IPS-20b (cell line): Measurements from ENCODE around the gene GAMT.

ENCODE experiments used
- H3K27ac ChIP-seq: one replicate; pipeline ENCODE4 v1.5.1; 2013; ENCODE audit warnings: low read length
- H3K27me3 ChIP-seq: 2 replicates; pipeline ENCODE4 v1.6.1; 2013; ENCODE audit warnings: mild to moderate bottlenecking, low read length, inconsistent platforms; ENCODE audit not compliant: insufficient read depth
- H3K36me3 ChIP-seq: 2 replicates; pipeline ENCODE4 v1.6.1; 2013; ENCODE audit warnings: low read depth, mild to moderate bottlenecking, inconsistent platforms, low read length, moderate library complexity; ENCODE audit not compliant: insufficient read depth
- H3K4me1 ChIP-seq: 2 replicates; pipeline ENCODE4 v1.6.1; 2013; ENCODE audit warnings: mild to moderate bottlenecking, control low read depth, inconsistent platforms, low read length, moderate library complexity; ENCODE audit not compliant: insufficient read depth
- H3K4me3 ChIP-seq: 2 replicates; pipeline ENCODE4 v1.5.1; 2013; ENCODE audit warnings: mild to moderate bottlenecking, low read length, inconsistent platforms
- H3K9ac ChIP-seq: 2 replicates; pipeline ENCODE4 v1.6.1; 2013; ENCODE audit warnings: low read depth, mild to moderate bottlenecking, inconsistent platforms, low read length, moderate library complexity
- H3K9me3 ChIP-seq: 2 replicates; pipeline ENCODE4 v1.6.1; 2013; ENCODE audit warnings: mild to moderate bottlenecking, low read depth, low read length, inconsistent platforms; ENCODE audit not compliant: insufficient read depth

GAMT gene

DNA sequence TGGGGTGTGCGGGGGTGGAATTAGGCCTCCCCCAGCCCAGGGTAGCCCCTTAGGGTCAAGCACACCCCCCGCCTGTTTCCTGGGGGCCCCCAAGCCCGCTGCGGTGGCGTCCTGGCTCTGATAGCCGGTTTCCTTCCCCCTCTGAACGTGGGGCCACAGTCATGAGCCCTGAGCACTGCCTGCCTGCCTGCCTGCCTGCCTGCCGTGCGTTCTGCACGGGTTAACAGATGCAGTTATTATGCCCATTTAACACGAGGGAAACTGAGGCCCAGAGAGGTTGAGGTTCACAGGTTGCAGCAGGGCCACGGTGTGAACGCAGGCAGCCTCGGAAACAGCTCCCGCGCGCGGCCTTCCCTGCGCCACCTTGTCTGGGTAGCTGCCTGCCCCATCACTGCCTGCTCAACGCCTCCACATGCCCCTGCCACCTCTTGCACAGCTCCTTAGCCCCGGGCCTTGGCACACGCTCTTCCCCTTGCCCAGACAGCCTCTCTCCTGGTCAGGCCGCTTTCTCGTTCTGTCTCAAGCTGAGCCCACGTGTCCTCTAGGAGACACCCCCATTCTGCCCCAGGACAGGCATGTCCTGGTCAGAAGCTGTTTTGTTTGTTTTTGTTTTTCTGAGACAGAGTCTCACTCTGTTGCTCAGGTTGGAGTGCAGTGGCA is 1.2 kb upstream of the GAMT start:
- Histone ChIP-seq H3K27ac (no peak overlapping the region), H3K4me1 (no peaks in the 10 kb centered on the region), H3K9ac (no peak overlapping the region), H3K27me3 (peaks cover 7% of the 10 kb centered on the region; the same call in 1 of the 2 replicates), H3K4me3 (no peak overlapping the region), H3K36me3 (no peaks in the 10 kb centered on the region), H3K9me3 (no peaks in the 10 kb centered on the region)

DNA sequence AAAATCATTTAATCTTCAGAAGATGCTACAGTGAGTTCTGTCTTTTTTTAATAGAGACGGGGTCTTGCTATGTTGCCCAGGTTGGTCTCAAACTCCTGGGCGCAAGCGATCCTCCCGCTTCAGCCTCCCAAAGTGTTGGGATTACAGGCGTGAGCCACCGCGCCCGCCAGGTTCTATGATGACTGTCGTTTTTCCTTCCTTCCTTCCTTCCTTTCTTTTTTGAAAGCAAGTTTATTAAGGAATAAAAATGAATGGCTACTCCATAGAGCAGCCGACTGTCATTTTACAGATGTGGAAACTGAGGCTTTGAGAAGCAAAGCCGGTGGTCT is 511 bp upstream of the GAMT start:
- Histone ChIP-seq H3K36me3 (no peaks in the 10 kb centered on the region), H3K9me3 (no peaks in the 10 kb centered on the region), H3K9ac (no peak overlapping the region), H3K27me3 (peaks cover 7% of the 10 kb centered on the region; the same call in 1 of the 2 replicates), H3K4me3 (peak overlapping the region; percentile 58; the same call in 1 of the 2 replicates), H3K27ac (no peak overlapping the region), H3K4me1 (no peaks in the 10 kb centered on the region)

DNA sequence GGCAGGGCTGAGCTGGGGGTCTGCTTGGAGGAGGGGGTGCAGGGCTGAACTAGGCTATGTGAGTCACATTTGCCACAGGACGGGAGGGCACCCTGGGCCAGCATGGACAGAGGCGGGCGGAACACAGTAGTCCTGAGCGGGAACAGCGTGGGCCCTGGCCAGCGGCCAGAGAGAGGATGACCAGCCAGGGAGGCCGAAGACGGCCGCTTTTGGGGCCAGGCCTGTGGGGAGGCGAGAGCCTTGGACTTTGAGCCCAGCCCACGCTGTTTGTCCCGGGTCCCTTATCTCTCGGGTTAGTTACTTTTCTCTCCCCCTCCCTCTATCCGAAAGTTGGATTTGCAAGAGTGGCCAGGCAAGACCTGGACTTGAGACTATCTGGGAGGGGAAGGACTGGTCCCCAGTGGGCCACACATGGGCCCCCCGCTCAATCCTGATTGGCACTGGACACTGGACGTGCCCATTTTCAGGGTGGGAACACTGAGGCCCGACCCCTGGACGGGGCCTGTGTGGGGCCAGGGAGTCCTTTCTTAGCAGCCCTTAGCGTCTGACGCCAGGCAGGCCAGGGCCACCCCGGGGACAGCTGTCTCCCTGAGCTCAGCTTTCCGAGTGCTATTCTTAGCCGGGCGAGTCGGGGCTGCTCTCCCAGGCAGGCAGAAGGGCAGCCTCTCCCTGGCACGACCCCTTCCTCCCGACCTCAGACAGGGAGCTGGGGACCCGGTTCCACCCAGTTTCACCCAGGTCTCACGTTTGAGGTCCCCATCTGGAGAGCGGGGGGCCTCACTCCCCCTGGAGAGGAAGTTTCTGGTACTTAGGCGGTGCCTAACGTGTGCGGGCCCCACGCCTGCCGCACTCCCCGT is 833 bp downstream of the GAMT start:
- Histone ChIP-seq H3K4me3 (peak overlapping the region; percentile 58; the same call in 1 of the 2 replicates), H3K4me1 (no peaks in the 10 kb centered on the region), H3K27ac (no peak overlapping the region), H3K36me3 (no peaks in the 10 kb centered on the region), H3K27me3 (peaks cover 7% of the 10 kb centered on the region; the same call in 1 of the 2 replicates), H3K9me3 (no peaks in the 10 kb centered on the region), H3K9ac (no peak overlapping the region; the same call in 1 of the 2 replicates)

DNA sequence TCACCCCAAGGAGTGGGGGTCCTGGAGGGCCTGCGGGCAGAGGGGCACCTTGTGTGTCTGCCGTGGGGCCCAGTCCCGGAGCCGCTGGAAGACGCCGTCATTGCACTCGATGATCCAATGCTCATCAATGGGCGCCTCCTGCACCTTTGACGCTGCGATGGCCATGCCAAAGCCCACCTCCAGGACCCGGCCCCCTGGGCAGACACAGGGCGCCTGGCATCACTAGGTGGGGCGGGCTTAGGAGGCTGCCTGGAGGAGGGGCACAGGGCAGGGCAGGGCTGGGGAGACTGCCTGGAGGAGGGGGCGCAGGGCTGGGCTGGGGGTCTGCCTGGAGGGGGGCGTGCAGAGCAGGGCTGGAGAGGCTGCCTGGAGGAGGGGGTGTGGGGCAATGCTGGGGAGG is 1.6 kb downstream of the GAMT start:
- no peaks in the 10 kb centered on the region for H3K36me3 ChIP-seq
- no peak overlapping the region for H3K9ac ChIP-seq
- no peak overlapping the region for H3K4me3 ChIP-seq
- H3K9me3 ChIP-seq = no peaks in the 10 kb centered on the region
- no peak overlapping the region for H3K27ac ChIP-seq
- H3K4me1 ChIP-seq = no peaks in the 10 kb centered on the region
- peaks cover 7% of the 10 kb centered on the region; the same call in 1 of the 2 replicates for H3K27me3 ChIP-seq

DNA sequence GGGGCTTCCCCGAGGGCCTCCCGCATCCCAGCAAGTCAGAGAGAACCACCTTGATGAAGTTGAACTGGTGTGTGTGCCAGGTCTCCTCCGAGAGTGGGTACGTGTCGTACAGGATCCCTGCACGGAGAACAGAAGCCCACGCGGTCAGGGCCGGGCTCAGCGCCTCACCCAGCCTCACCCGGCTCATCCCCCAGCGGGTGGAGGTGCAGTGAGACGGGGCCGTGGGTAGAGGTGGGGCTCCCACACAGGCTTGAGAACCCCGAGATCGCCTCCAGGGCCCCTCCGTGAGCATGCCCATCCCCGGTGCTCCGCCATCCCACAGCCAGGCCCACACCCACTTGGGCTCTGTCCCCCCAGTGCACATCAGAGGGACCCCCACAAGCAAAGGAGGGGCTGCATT is 2.3 kb downstream of the GAMT start:
- Histone ChIP-seq H3K9me3 (no peaks in the 10 kb centered on the region), H3K27ac (no peak overlapping the region), H3K4me1 (no peaks in the 10 kb centered on the region), H3K9ac (no peak overlapping the region), H3K27me3 (peaks cover 7% of the 10 kb centered on the region; the same call in 1 of the 2 replicates), H3K4me3 (no peak overlapping the region), H3K36me3 (no peaks in the 10 kb centered on the region)

DNA sequence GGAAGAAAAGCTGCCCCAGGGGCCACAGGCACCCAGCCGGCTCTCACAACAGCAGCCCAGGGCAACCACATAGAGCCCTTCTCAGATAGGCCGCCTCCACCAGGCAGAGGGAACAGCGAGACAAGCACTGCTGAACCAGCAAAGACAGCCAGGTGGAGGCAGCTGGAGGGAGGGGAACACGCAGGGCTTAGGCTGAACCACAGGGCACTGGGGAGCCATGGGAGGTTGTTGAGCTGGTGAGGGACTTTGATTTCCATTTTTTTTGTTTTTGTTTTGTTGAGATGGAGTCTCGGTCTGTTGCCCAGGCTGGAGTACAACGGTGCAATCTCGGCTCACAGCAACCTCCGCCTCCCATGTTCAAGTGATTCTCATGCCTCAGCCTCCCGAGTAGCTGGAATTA is 3.5 kb downstream of the GAMT start:
- Histone ChIP-seq H3K9ac (no peak overlapping the region), H3K27me3 (peaks cover 7% of the 10 kb centered on the region; the same call in 1 of the 2 replicates), H3K4me1 (no peaks in the 10 kb centered on the region), H3K9me3 (no peaks in the 10 kb centered on the region), H3K36me3 (no peaks in the 10 kb centered on the region), H3K4me3 (no peak overlapping the region), H3K27ac (no peak overlapping the region)

DNA sequence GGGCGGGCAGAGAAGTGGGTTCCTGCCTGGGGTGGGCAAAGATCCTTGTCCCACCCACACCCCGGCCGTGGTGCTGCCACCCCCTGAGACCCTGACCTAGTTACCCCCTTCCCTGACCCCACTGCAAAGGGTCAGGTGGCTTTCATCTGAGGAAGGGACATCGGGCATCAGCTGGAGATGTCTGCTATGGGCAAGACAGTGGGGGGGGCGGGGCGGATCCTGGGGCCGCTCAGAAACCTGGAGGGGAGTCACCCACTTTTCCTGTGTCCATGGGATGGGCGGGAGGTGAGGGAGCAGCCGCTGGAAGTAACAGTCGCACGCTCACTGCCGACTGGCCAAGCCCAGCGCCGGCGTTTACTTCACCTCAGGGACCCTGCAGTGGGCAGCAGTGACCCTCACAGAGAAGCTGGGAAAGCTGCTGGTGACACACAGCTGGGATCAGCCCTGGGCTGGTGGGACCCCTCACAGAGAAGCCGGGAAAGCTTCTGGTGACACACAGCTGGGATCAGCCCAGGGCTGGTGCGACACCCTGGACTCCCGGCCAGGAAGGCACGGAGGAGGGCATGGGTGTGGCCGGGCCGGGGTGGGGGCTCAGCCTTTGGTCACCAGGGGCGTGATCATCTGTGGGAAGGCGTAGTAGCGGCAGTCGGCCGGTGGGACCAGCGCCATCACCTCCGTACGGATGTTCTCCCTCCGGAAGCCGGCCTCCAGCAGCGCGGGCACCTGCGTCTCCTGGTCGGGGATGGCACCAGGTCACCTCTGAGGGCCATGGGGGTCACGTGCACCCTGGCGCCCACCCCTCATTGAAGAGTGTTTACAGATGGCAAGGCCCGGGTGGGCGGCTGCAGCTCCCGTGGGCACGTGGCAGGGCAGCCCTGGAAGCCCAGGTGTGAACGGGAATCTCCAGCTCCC is 4.3 kb downstream of the GAMT start:
- Histone ChIP-seq H3K36me3 (no peaks in the 10 kb centered on the region), H3K9ac (no peak overlapping the region)

DNA sequence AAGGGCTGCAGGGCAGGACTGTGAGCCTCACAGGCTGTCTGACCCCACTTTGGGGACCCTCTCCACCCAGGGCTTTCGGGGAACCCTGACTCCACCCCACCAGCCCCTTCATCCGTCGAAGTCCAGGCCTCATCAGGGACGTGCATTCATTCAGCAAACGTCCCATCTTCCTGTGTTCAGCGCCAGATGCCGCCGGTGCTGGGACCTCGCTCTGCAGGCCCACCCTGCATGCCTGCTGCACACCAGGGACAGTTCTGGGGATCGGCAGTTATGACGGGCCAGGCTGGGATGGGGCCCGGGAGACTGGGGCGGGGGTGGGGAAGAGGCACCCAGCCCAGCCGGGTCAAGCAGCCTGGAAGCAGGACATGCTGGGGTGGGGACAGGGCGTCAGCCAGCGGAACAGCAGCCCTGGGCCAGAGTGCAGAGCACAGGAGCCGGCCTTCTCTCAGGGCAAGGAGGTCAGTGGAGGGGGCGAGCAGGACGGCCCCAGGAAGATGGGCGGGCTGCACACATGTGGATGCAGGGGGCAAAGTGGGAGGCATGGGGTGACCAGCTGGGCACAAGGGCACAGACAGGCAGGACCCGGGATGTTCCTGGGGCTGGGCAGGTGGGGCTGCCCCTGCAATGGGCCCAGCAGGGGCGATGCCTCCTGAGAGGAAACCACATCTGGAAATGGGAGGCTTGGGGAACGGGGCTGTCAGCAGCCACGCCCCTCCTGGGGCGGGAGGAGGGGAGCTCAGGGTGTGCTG is 5.1 kb downstream of the GAMT start:
- Histone ChIP-seq H3K27me3 (no peaks in the 10 kb centered on the region; the same call in 1 of the 2 replicates), H3K4me1 (no peaks in the 10 kb centered on the region), H3K27ac (no peak overlapping the region), H3K9me3 (no peaks in the 10 kb centered on the region), H3K36me3 (no peaks in the 10 kb centered on the region), H3K9ac (no peak overlapping the region), H3K4me3 (no peak overlapping the region)

More for the DNA sequence above, 4.3 kb downstream of the GAMT start:
- H3K9me3 ChIP-seq = no peaks in the 10 kb centered on the region
- H3K27ac ChIP-seq = no peak overlapping the region
- no peak overlapping the region for H3K4me3 ChIP-seq
- H3K4me1 ChIP-seq = no peaks in the 10 kb centered on the region
- H3K27me3 ChIP-seq = peaks cover 5% of the 10 kb centered on the region; the same call in 1 of the 2 replicates

DNA sequence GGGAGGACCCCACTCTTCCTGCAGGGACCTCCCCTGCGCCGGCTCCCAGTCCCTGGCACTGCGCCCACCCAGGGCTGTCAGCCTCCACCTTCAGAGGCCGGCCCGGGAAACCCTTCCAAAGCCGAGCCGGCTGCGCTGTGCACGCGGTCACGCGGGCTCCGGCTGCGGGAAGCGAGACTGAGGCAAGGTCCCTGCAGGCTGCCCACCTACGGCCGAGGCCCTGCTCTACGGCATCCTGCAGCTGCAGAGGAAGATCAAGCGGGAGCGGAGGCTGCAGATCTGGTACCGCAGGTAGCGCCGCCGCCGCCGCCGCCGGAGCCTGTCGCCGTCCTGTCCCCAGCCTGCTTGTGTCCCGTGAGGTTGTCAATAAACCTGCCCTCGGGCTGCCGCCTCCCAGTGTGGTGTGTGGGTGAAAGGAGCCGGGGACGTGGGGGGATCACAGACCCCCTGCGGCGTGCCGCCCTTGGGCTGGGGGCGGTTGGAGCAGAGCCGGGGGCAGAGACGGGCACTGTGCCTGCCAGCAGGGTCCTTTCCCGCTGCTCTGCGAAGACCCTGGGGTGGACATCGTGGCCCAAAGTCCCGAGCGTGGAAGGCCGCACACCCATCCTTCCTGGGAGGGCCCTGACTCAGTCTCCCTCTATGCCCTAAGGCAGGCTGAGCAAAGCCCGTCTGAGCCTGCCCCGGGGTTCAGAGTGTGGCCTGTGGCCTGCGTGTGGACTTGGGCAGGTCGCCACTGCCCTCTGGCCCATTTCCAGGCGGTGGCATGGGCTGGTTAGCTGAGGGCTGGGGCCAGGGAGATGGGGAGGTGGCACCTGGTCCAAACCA is 5.9 kb downstream of the GAMT start:
- H3K4me1 ChIP-seq = no peaks in the 10 kb centered on the region
- H3K36me3 ChIP-seq = no peaks in the 10 kb centered on the region
- no peak overlapping the region for H3K4me3 ChIP-seq
- no peak overlapping the region for H3K27ac ChIP-seq
- H3K9me3 ChIP-seq = no peaks in the 10 kb centered on the region
- H3K27me3 ChIP-seq = no peaks in the 10 kb centered on the region; the same call in 1 of the 2 replicates
- no peak overlapping the region for H3K9ac ChIP-seq
